SIG-M5 treated with dmso at 0.1 percent for 504 hours (cell line): ENCODE data around the gene RNF169.
"Not testable (repeated sequence)": the region's sequence is repeated elsewhere in the genome, so short reads cannot be mapped to it uniquely, and the experiment has no call there.

Source experiments
- DNase-seq: peaks from one replicate; lab custom pipeline; 2025; ENCODE audit not compliant: unreplicated experiment; lab: John Stamatoyannopoulos, UW

Gene RNF169

GRCh38 chr11:74766905-74767304 is 18.3 kb downstream of the RNF169 start:
- no peak for DNase-seq

DNA sequence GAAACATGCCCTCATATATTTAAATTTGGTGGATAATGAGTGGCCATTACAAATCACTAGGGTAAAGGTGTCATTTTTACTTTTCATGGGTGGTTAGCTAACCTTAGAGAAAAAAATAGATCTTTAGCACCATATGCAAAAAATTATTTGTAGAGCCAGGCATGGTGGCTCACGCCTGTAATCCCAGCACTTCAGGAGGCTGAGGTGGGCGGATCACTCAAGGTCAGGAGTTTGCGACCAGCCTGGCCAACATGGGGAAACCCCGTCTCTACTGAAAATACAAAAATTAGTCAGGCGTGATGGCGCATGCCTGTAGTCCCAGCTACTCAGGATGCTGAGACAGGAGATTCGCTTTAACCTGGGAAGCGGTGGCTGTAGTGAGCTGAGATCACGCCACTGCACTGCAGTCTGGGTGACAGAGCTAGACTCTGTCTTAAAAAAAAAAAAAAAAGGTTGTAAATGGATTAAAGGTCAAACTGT is 19.6 kb downstream of the RNF169 start:
- DNase-seq: not testable (repeated sequence)

DNA sequence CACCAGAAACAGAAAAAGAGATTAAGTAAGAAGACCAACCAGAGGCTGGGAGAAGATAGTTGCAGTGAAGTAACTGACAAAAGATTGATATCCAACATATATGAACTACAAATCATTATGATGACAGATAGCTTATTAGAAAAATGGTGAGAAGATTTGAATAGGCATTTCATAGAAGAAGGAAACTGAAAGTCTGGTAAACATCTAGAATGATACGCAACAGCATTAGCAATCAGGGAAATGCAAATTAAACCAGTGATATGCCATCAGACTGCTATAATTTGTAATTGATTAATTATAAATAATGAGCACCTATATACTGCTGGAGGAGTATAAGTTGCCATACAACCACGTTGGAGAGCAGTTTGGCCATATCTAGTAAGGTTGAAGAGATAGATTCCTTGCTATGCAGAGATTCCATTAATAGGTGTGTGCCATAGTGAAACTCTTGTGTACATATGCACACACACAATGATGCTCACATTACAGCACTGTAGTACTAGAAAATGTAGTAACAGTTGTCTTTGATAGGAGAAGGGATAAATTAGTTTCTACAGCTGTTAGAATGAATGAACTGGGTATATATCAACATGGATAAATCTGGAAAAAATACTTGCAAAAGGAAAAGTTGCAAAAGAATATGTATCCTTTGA is 20.5 kb downstream of the RNF169 start:
- no peak for DNase-seq

GRCh38 chr11:74770456-74770855 is 21.8 kb downstream of the RNF169 start:
- DNase-seq: no peak

DNA sequence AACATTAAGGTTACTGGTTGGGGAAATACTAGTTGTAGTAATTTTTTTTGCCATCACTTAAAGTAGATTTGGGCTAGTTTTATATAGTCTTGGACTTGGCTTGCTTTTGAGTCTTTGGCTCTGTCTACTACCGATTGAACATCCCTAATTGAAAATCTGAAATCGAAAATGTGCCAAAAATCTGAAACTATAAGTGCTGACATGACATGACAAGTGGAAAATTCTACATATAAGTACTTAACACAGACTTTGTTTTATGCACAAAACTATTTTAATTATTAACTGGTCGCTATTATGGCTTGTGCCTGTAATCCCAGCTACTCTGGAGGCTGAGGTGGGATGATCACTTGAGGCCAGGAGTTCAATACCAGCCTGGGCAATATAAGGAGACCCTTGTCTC is 22.5 kb downstream of the RNF169 start:
- DNase-seq: no peak

- no peak for DNase-seq
These were observed 24.8 kb downstream of the RNF169 start for GRCh38 chr11:74773476-74773875.

- no peak for DNase-seq
These were observed 27.1 kb downstream of the RNF169 start for GRCh38 chr11:74775762-74776161.

DNA sequence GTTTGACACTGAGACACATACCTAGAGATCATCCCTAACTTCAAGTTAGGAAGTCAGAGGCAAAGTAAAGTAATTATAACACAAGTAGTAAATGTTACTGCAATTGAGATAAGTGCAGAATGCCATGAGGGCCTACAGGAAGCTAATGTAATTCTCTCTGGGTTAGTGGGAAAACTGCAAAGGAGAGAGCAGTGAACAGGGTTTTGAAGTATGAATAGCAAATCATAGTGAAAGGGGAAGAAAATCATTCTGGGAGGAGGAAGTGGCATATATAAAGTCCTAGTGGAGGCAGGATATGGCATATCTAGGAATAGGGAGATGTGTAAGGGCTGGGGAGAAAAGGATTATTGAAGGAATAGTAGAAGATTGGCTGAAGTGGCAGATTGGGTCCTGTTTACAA is 27.9 kb downstream of the RNF169 start:
- no peak for DNase-seq

- no peak for DNase-seq
These were observed 28.4 kb downstream of the RNF169 start for GRCh38 chr11:74777038-74777437.

GRCh38 chr11:74777877-74778276 is 29.2 kb downstream of the RNF169 start:
- DNase-seq: no peak

GRCh38 chr11:74778581-74778980 is 29.9 kb downstream of the RNF169 start:
- no peak for DNase-seq

GRCh38 chr11:74780248-74781005 is 31.8 kb downstream of the RNF169 start:
- DNase-seq: no peak

- DNase-seq: peak; percentile 91
These were observed 34.7 kb downstream of the RNF169 start for GRCh38 chr11:74783241-74783871.

- no peak for DNase-seq
These were observed 35.6 kb downstream of the RNF169 start for GRCh38 chr11:74784234-74784633.

DNA sequence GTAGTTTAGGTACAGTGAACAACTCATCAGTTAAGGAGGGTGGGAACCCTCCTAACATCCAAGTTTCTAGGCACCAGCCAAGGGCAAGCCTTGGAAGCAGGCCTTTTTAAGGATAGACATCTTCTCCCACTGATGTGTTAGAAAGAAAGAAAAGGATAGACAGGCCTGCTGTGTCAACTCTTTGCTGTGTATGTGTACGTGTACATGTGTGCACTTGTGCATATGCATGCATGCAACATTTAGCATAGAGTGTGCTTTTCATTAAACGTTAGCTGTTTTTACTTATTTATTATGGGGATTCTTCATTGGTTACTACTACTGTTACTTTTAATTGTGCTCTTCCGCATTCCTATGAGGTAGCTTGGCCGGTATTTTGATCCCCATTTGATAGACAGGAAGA is 36.1 kb downstream of the RNF169 start:
- no peak for DNase-seq

- DNase-seq: no peak
These were observed 37.9 kb downstream of the RNF169 start for GRCh38 chr11:74786574-74786973.

- DNase-seq: no peak
These were observed 42.9 kb downstream of the RNF169 start for GRCh38 chr11:74791333-74792100.

- DNase-seq: no peak
These were observed 57.6 kb downstream of the RNF169 start for GRCh38 chr11:74806267-74806666.

- no peak for DNase-seq
These were observed 61.2 kb downstream of the RNF169 start for GRCh38 chr11:74809801-74810200.

DNA sequence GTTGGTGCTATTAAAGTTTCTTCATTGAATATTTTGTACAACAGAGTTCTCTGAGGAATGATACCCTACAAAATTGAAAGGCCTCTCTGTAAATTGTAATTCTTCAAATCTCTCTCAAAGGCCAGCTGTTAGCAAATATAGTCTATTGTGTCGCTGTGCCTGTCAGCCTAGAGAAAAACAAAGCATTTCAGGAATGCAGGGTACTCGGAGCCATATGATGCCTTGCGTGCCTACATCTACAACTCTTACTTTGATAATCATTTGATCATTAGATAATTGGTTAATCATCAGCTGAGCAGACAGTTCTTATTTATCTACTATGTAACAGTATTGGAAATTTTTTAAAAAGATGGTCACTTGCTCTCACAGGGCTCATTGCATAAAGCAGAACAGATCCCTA is 67.3 kb downstream of the RNF169 start:
- DNase-seq: no peak

DNA sequence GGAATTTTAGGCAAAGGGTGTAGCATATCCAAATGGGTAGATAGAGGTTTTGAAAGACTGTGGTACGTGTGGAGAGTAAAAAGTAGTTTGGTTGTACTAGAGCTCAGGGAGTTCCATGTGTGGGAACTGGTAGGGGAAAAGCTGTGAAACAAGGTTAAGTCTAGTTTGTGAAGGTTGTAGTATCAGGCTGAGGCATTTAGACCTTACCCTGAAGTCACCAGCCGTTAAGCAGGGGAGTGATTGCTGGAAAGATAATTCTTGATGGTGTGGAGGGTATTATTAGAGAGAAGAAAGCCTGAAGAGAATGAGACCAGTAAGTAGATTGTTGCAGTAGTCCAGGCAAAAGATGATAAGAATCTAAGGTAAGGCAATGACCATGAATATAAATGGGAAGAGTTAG is 68.0 kb downstream of the RNF169 start:
- DNase-seq: no peak
